Astrocyte (in vitro differentiated cells and primary cell): Measurements from ENCODE around the gene TMEM221.

ENCODE experiments used
- EZH2 ChIP-seq: IDR thresholded peaks from 2 replicates; pipeline ENCODE4 v1.6.1; 2012; ENCODE audit warnings: mild to moderate bottlenecking, low read length, inconsistent platforms; ENCODE audit not compliant: insufficient read depth
- TF ChIP-seq, protein P1 (sequence below): IDR thresholded peaks from 2 replicates; pipeline ENCODE4 v1.5.1; 2011; ENCODE audit warnings: low read depth, mild to moderate bottlenecking, inconsistent platforms, low read length, moderate library complexity; ENCODE audit not compliant: insufficient read depth

DNA sequence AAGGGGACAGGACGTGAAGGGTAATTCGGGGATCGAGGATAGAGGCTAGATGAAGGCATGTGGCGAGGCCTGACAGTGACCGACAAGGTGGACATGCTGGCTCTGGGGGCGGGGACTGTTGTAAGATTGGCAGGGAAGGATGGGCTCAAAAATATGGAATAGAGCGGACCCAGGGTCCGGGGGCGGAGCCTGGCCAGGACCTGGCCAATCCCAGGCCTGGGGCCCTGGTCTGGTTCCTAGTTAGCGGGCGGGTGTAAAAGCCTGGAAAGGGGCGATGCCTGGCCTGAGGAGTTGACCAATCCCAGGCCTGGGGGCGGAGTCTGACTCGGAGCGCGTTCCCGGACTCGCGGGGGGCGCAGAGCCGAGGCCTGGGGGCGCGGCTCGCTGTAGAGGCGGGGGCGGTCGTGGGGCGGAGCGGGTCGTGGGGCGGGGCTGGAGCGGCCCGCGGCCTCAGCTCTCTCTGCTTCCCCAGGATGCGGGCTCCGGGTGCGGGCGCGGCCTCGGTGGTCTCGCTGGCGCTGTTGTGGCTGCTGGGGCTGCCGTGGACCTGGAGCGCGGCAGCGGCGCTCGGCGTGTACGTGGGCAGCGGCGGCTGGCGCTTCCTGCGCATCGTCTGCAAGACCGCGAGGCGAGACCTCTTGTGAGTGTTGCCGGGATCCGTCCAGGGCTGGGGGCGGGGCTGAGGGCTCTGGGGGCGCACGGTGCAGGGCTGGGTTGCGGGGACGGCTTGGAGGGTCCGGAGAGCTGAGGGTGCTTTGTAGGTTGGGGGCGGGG is 21.8 kb upstream of the TMEM221 start, which contains the start of gene SLC27A1:
- no peak for TF ChIP-seq EZH2
- TF ChIP-seq, protein P1, sequence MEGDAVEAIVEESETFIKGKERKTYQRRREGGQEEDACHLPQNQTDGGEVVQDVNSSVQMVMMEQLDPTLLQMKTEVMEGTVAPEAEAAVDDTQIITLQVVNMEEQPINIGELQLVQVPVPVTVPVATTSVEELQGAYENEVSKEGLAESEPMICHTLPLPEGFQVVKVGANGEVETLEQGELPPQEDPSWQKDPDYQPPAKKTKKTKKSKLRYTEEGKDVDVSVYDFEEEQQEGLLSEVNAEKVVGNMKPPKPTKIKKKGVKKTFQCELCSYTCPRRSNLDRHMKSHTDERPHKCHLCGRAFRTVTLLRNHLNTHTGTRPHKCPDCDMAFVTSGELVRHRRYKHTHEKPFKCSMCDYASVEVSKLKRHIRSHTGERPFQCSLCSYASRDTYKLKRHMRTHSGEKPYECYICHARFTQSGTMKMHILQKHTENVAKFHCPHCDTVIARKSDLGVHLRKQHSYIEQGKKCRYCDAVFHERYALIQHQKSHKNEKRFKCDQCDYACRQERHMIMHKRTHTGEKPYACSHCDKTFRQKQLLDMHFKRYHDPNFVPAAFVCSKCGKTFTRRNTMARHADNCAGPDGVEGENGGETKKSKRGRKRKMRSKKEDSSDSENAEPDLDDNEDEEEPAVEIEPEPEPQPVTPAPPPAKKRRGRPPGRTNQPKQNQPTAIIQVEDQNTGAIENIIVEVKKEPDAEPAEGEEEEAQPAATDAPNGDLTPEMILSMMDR = no peak
